HepG2 (cell line): ENCODE data around the gene ENTPD7.

ENCODE experiments used
- CHD2 ChIP-seq: IDR thresholded peaks from 2 replicates; pipeline ENCODE4 v1.6.1; 2011; ENCODE audit warnings: low read depth, low read length, improper control_type of control experiment
- DNMT1 ChIP-seq: sonication (generic); formaldehyde crosslinking; IDR thresholded peaks from 2 replicates; pipeline ENCODE4 v1.5.1; 2020; ENCODE audit warnings: mild to moderate bottlenecking, missing genetic modification reagents
- EED ChIP-seq: sonication (generic); formaldehyde crosslinking; IDR thresholded peaks from 2 replicates; pipeline ENCODE4 v1.5.0; 2020; ENCODE audit warnings: mild to moderate bottlenecking, missing genetic modification reagents
- FOXA1 ChIP-seq, 2 experiments: fragments of 450-650 bp in 1 of 2; sonication (generic) in 1 of 2; formaldehyde crosslinking in 1 of 2; IDR thresholded peaks; 2 replicates each; pipeline versions ENCODE4 v1.4.0 to v1.6.1; 2016 to 2020; ENCODE audit warnings: missing genetic modification reagents in 1 of 2
- FOXK2 ChIP-seq: fragments of 450-650 bp; IDR thresholded peaks from 2 replicates; pipeline ENCODE4 v1.6.1; 2016
- HNRNPL ChIP-seq: fragments of 200-400 bp; formaldehyde crosslinking; IDR thresholded peaks from 2 replicates; pipeline ENCODE4 v1.6.1; 2017; ENCODE audit warnings: mild to moderate bottlenecking, low read depth, low read length
- KLF6 ChIP-seq: IDR thresholded peaks from 2 replicates; pipeline ENCODE4 v1.8.0; 2016; ENCODE audit warnings: missing biosample characterization, missing genetic modification reagents
- TAF1 ChIP-seq: sonication (generic); formaldehyde crosslinking; IDR thresholded peaks from 2 replicates; pipeline ENCODE4 v1.4.0; 2020; ENCODE audit warnings: missing genetic modification reagents
- TP53 ChIP-seq: sonication (generic); formaldehyde crosslinking; conservative IDR thresholded peaks from 2 replicates; pipeline ENCODE4 v1.4.0; 2020; ENCODE audit warnings: missing genetic modification reagents
- ZNF556 ChIP-seq: sonication (generic); formaldehyde crosslinking; IDR thresholded peaks from 2 replicates; pipeline ENCODE4 v1.4.0; 2020; ENCODE audit warnings: mild to moderate bottlenecking, missing genetic modification reagents, borderline replicate concordance
- TF ChIP-seq, protein P1 (sequence below): sonication (generic); formaldehyde crosslinking; IDR thresholded peaks from 2 replicates; pipeline ENCODE4 v1.4.0; 2020; ENCODE audit warnings: missing genetic modification reagents
- TF ChIP-seq, protein P2 (sequence below): sonication (generic); formaldehyde crosslinking; IDR thresholded peaks from 2 replicates; pipeline ENCODE4 v1.4.0; 2020; ENCODE audit warnings: missing genetic modification reagents, mild to moderate bottlenecking, borderline replicate concordance

- TF ChIP-seq TAF1 (CRISPR knock-in tag), result no peak
- no peak for TF ChIP-seq CHD2
- TF ChIP-seq HNRNPL, result no peak
- TF ChIP-seq, protein P1, sequence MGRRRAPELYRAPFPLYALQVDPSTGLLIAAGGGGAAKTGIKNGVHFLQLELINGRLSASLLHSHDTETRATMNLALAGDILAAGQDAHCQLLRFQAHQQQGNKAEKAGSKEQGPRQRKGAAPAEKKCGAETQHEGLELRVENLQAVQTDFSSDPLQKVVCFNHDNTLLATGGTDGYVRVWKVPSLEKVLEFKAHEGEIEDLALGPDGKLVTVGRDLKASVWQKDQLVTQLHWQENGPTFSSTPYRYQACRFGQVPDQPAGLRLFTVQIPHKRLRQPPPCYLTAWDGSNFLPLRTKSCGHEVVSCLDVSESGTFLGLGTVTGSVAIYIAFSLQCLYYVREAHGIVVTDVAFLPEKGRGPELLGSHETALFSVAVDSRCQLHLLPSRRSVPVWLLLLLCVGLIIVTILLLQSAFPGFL (CRISPR knock-in tag), result no peak
- TF ChIP-seq FOXK2, result no peak
- no peak for TF ChIP-seq EED (CRISPR knock-in tag)
- no peak for TF ChIP-seq FOXA1 (IDR thresholded peaks at IDR 0.05)
- TF ChIP-seq FOXA1 (CRISPR knock-in tag; IDR thresholded peaks at IDR 0.05), result no peak
- TF ChIP-seq, protein P2, sequence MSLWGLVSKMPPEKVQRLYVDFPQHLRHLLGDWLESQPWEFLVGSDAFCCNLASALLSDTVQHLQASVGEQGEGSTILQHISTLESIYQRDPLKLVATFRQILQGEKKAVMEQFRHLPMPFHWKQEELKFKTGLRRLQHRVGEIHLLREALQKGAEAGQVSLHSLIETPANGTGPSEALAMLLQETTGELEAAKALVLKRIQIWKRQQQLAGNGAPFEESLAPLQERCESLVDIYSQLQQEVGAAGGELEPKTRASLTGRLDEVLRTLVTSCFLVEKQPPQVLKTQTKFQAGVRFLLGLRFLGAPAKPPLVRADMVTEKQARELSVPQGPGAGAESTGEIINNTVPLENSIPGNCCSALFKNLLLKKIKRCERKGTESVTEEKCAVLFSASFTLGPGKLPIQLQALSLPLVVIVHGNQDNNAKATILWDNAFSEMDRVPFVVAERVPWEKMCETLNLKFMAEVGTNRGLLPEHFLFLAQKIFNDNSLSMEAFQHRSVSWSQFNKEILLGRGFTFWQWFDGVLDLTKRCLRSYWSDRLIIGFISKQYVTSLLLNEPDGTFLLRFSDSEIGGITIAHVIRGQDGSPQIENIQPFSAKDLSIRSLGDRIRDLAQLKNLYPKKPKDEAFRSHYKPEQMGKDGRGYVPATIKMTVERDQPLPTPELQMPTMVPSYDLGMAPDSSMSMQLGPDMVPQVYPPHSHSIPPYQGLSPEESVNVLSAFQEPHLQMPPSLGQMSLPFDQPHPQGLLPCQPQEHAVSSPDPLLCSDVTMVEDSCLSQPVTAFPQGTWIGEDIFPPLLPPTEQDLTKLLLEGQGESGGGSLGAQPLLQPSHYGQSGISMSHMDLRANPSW (CRISPR knock-in tag), result no peak
- no peak for TF ChIP-seq DNMT1 (CRISPR knock-in tag)
- no peak for TF ChIP-seq KLF6 (CRISPR knock-in tag)
- TF ChIP-seq TP53 (CRISPR knock-in tag), result no peak
- TF ChIP-seq ZNF556 (CRISPR knock-in tag), result no peak
Measured at GRCh38 chr10:99682752-99683151, 23.4 kb downstream of the ENTPD7 start.
